ENCODE results near the gene PHF5A. TPM values are rescaled to one million over a fixed set of nuclear protein-coding genes. Genes with fewer than 3 reads are reported as not detected.
A peak's percentile ranks its signal among the peaks of the same experiment; 100 is the strongest.

The PHF5A gene
- total RNA-seq, 5 donors from 2014 or later (not counting 1 experiment from before 2014, with no cell fraction given): 29.0 to 45.9 (median 38.0) TPM

DNA sequence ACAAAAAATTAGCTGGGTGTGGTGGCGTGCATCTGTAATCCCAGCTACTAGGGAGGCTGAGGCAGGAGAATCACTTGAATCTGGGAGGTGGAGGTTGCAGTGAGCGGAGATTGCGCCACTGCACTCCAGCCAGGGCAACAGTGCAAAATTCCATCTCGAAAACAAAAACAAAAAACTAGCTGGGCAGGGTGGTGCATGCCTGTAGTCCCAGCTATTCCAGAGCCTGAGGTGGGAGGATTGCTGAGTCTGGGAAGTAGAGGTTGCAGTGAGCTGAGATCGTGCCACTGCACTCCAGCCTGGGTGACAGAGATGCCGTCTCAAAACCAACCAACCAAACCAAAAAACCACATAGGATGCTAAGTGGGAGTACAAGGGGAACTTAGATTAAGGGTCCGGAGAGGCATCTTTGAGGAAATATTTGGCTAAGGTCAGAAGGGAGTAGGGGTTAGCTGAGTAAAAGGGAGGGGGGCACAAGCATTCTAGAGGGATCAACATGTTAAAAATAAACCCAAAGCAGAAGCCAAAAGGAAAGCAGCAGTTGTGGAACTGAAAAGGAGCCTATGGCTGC is 10.2 kb downstream of the PHF5A start:
- Mint-ChIP-seq H3K27ac (no peak overlapping the region), H3K27me3 (no peaks in the 10 kb centered on the region), H3K4me1 (peaks cover 0 to 6% (median 2%) of the 10 kb centered on the region in 3 donors), H3K36me3 (peaks cover 14% of the 10 kb centered on the region), H3K9me3 (no peaks in the 10 kb centered on the region), H3K4me3 (no peak overlapping the region)
- POLR2A ChIA-PET: interaction anchor here in 1 of 2 donors (0.7 kb wide), 1 partner anchor 118 kb away, joined by 3 read pairs; no protein-coding TSS in a partner anchor
- Histone ChIP-seq H3K9me3 (no peaks in the 10 kb centered on the region), H3K4me1 (ENCODE audit: control insufficient read depth in 1 of 2, extremely low read depth in 1 of 2, insufficient read depth in 2 of 2, low read length in 2 of 2) (no peaks in the 10 kb centered on the region), H3K4me3 (ENCODE audit: control insufficient read depth in 1 of 2, extremely low read depth in 1 of 2, low read length in 1 of 2) (no peak overlapping the region), H3K36me3 (ENCODE audit: control insufficient read depth in 2 of 2, extremely low read depth in 1 of 2, insufficient read depth in 1 of 2, low read length in 1 of 2) (peaks cover 2 to 50% of the 10 kb centered on the region in 2 donors), H3K27ac (ENCODE audit: low read length) (no peak overlapping the region), H3K27me3 (replicated peaks in 1 of 2; ENCODE audit: control insufficient read depth in 2 of 2, extremely low read depth in 1 of 2, insufficient read depth in 2 of 2, low read length in 1 of 2) (no peaks in the 10 kb centered on the region)
- 100% methylated on average over 4 of the region's 7 CpGs for WGBS (ENCODE audit: insufficient coverage)
- DNase-seq (no peak), ATAC-seq (replicated peaks in 1 of 4) (no peak)
- CTCF ChIA-PET: no interaction called here

DNA sequence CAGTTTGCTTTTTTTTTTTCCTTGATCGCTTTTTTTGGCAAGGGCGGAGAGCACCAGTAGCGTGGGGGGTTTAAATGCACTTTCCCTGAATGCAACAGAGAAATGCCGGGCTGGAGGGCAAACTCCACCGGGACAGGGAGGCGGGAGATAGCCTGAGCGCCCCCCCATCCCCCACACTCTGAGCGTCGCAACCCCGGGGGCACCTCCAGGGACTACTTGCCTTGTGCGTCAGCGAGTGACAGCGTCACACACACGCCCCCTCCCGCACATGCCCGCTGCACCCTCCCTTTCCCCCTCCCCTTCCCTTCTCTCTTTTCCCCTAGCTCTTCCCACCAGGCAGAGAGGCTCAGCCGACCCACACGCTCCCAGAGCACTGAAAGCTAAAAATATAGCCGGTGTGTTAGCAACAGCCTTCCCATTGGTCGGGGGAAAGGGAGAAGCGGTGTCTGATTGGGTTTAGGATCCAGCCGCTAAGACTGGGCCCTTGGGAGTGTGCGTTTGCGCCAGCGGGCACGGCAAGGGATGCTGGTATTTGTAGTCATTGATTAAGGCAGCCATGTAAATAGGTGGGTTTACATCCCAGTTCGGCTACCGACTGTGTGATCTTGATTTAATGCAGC is 20.2 kb downstream of the PHF5A start:
- CTCF ChIA-PET: interaction anchor here in 1 of 2 donors (0.6 to 1.5 kb wide), 5 partner anchors 20 to 141 kb away, joined by 3 to 8 read pairs (median 5); partner anchors contain the start of genes ACO2, PHF5A, PMM1 and POLR3H
- Histone ChIP-seq H3K4me1 (ENCODE audit: control insufficient read depth in 1 of 2, extremely low read depth in 1 of 2, insufficient read depth in 2 of 2, low read length in 2 of 2) (peaks cover 8 to 33% of the 10 kb centered on the region in 2 experiments), H3K27me3 (replicated peaks in 1 of 2; ENCODE audit: control insufficient read depth in 2 of 2, extremely low read depth in 1 of 2, insufficient read depth in 2 of 2, low read length in 1 of 2) (no peaks in the 10 kb centered on the region), H3K4me3 (ENCODE audit: control insufficient read depth in 1 of 2, extremely low read depth in 1 of 2, low read length in 1 of 2) (peak overlapping the region; percentile 70 to 86), H3K27ac (ENCODE audit: low read length) (peak overlapping the region; percentile 96), H3K36me3 (ENCODE audit: control insufficient read depth in 2 of 2, extremely low read depth in 1 of 2, insufficient read depth in 1 of 2, low read length in 1 of 2) (no peaks in the 10 kb centered on the region), H3K9me3 (no peaks in the 10 kb centered on the region)
- ATAC-seq (replicated peaks in 1 of 4) (peak; percentile 69 to 74 (median 70)), DNase-seq (peak; percentile 76 to 95 (median 87))
- no peaks in the 10 kb centered on the region for H3K36me3 Mint-ChIP-seq
- H3K4me3 Mint-ChIP-seq: peak overlapping the region; percentile 89 to 99 (median 89)
- H3K27ac Mint-ChIP-seq: peak overlapping the region; percentile 88 to 93
- no peaks in the 10 kb centered on the region for H3K27me3 Mint-ChIP-seq
- POLR2A ChIA-PET: interaction anchor here (0.6 to 2.0 kb wide), 5 partner anchors 20 to 385 kb away, joined by 3 to 13 read pairs (median 5); partner anchors contain the start of genes TEF (in 2 of the 2), ACO2 (in 1 of the 2) and PHF5A (in 1 of the 2)
- H3K4me1 Mint-ChIP-seq: peaks cover 16 to 28% (median 17%) of the 10 kb centered on the region in 3 donors
- no peaks in the 10 kb centered on the region for H3K9me3 Mint-ChIP-seq
- 2% methylated on average over 16 of the region's 28 CpGs for WGBS (ENCODE audit: insufficient coverage)

DNA sequence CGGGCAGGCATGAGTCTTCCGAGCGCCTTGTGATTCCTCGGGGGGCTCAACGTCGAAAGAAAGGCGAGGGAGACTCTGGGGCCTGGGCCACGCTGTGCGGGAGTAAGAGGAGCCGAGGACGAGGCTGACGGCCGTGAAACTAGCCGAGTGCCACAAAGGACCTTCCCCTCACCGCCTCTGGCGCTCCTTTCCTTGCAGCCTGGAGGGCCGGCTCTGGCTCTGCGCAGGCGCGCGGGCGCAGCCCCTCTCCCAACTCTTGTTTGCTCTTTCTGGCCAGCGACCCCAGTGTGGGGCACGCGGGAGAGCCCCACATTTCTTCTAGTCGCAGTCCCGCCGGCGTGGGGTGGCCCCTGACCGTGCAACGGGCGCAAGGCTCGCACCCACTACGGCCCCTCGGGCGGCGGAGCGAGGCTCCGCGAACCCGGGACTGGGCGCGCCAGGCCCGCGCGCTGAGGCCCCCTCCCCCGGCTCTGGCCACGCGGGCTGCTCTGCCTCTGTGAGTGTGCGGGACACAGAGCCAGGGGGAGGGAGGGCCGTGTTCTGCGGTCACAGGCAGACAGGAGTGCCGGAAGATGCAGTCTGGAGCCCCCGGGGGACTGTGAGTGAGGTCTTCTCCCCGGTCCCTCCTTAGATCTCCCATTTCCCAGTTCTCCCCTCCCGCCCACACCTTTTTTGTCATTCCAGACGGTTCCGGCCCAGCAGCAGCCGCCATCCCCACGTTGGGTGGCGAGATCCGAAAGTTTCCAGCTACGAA is 20.9 kb downstream of the PHF5A start:
- Mint-ChIP-seq H3K4me3 (peak overlapping the region; percentile 89 to 99 (median 89)), H3K4me1 (peaks cover 22 to 35% (median 24%) of the 10 kb centered on the region in 3 donors), H3K27ac (peak overlapping the region; percentile 92 to 93), H3K27me3 (no peaks in the 10 kb centered on the region), H3K36me3 (no peaks in the 10 kb centered on the region), H3K9me3 (no peaks in the 10 kb centered on the region)
- ATAC-seq (replicated peaks in 1 of 4): peak; percentile 4 to 17 (median 10)
- peak overlapping the region; percentile 70 to 86 for H3K4me3 ChIP-seq (ENCODE audit: control insufficient read depth in 1 of 2, extremely low read depth in 1 of 2, low read length in 1 of 2)
- H3K36me3 ChIP-seq (ENCODE audit: control insufficient read depth in 2 of 2, extremely low read depth in 1 of 2, insufficient read depth in 1 of 2, low read length in 1 of 2): no peaks in the 10 kb centered on the region
- peak overlapping the region; percentile 96 for H3K27ac ChIP-seq (ENCODE audit: low read length)
- no peaks in the 10 kb centered on the region for H3K9me3 ChIP-seq
- under 1% methylated on average over 61 of the region's 63 CpGs for WGBS (ENCODE audit: insufficient coverage)
- POLR2A ChIA-PET: interaction anchor here (1.1 to 2.6 kb wide), 5 partner anchors 21 to 66 kb away, joined by 5 to 25 read pairs (median 13); partner anchors contain the start of genes ACO2 (in 2 of the 2), PHF5A (in 2 of the 2) and TEF (in 1 of the 2)
- DNase-seq: peak in 30 of 35 experiments; percentile 3 to 69 (median 34)
- peaks cover 8 to 34% of the 10 kb centered on the region in 2 experiments for H3K4me1 ChIP-seq (ENCODE audit: control insufficient read depth in 1 of 2, extremely low read depth in 1 of 2, insufficient read depth in 2 of 2, low read length in 2 of 2)
- CTCF ChIA-PET: interaction anchor here in 1 of 2 donors (0.6 to 1.5 kb wide), 5 partner anchors 21 to 142 kb away, joined by 3 to 8 read pairs (median 5); partner anchors contain the start of genes ACO2, PHF5A, PMM1 and POLR3H
- H3K27me3 ChIP-seq (replicated peaks in 1 of 2; ENCODE audit: control insufficient read depth in 2 of 2, extremely low read depth in 1 of 2, insufficient read depth in 2 of 2, low read length in 1 of 2): no peaks in the 10 kb centered on the region

DNA sequence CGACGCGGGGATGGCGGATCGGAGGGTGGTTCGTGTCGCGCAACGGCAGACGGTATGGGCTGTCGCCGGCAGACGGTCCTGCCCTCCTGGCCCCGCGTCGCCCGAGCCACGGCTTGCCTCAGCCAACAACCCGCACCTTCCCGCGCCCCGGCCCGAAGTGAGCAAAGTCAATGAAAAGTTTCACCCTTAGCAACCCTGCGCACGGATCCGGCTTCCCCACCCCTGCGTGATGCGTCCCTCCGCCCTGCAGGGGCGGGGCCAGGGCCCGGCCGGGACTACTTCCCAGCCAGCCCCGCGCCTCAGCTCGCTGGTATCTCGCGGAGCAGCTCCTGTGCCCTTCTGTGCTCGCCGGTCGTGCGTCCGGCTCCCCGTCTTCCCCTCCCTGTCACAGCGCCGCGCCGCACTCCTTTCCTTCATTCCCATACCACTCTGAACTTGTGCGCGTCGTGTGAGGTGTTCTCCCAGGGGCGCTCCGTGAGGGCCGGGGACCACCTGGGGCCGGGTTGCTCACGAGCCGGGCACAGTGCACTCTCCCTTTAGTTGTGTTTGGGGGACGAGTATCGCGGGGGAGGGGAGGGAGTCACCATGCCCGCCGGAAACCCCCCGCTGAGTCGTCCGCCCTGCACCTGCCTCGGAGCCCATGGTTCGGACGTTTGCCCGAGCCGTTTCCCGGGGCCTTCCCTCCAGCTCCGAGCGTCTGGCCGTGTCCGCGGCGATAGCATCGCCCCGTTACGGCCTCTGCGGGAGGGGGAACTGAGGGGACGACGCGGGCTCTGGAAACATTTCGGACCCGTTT is 21.7 kb downstream of the PHF5A start, which contains the start of gene TOB2:
Gene TOB2, minus strand, starts transcription at position 163 of the 796 bp plus-strand sequence. CDS start 9,456 bp downstream, outside the sequence.
- Histone ChIP-seq H3K9me3 (no peaks in the 10 kb centered on the region), H3K4me1 (ENCODE audit: control insufficient read depth in 1 of 2, extremely low read depth in 1 of 2, insufficient read depth in 2 of 2, low read length in 2 of 2) (peaks cover 8 to 34% of the 10 kb centered on the region in 2 experiments), H3K4me3 (ENCODE audit: control insufficient read depth in 1 of 2, extremely low read depth in 1 of 2, low read length in 1 of 2) (peak within 1 kb of the TSS; percentile 70 to 86), H3K36me3 (ENCODE audit: control insufficient read depth in 2 of 2, extremely low read depth in 1 of 2, insufficient read depth in 1 of 2, low read length in 1 of 2) (no peaks in the 10 kb centered on the region), H3K27ac (ENCODE audit: low read length) (peak within 1 kb of the TSS; percentile 96), H3K27me3 (replicated peaks in 1 of 2; ENCODE audit: control insufficient read depth in 2 of 2, extremely low read depth in 1 of 2, insufficient read depth in 2 of 2, low read length in 1 of 2) (no peaks in the 10 kb centered on the region)
- peaks cover 25 to 41% (median 29%) of the 10 kb centered on the region in 3 donors for H3K4me1 Mint-ChIP-seq
- WGBS (ENCODE audit: insufficient coverage): under 1% methylated on average over 76 of the region's 85 CpGs
- peak within 1 kb of the TSS; percentile 93 to 96 for H3K27ac Mint-ChIP-seq
- CTCF ChIA-PET: no interaction called here
- H3K27me3 Mint-ChIP-seq: no peaks in the 10 kb centered on the region
- no peaks in the 10 kb centered on the region for H3K36me3 Mint-ChIP-seq
- ATAC-seq (replicated peaks in 1 of 4) (peak; percentile 57 to 70 (median 66)), DNase-seq (peak; percentile 85 to 96 (median 92))
- H3K9me3 Mint-ChIP-seq: no peaks in the 10 kb centered on the region
- POLR2A ChIA-PET: interaction anchor here (0.6 to 2.6 kb wide), 5 partner anchors 10 to 97 kb away, joined by 3 to 25 read pairs (median 6); partner anchors contain the start of genes ACO2 (in 2 of the 2), PHF5A (in 2 of the 2), POLR3H (in 1 of the 2) and TEF (in 1 of the 2)
- H3K4me3 Mint-ChIP-seq: peak within 1 kb of the TSS; percentile 89 to 99 (median 89)

DNA sequence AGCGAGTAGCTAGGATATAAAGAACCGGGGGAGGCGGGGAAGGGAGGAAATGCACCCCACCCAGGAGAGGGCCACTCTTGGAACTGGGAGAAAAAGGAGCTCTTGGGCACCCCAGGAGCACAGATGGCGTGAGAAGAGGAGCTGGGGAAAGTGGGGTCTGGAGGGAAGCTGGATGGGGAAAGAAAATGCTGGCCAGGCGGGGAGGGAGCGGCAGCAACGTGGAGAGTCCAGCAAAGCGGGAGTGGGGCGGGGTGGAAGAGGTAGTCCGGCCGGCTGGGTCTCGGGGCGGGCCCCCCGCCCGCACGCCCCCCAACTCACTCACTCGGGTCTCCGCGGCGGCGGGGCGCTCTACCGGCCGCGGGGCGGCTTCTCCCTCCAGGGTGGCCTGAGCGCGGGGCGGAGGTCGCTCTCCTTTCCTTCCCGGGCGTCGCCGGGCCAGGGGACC is 22.4 kb downstream of the PHF5A start:
- no peak for ATAC-seq (replicated peaks in 1 of 4)
- Mint-ChIP-seq H3K36me3 (no peaks in the 10 kb centered on the region), H3K4me3 (peak overlapping the region; percentile 89 to 99 (median 89)), H3K4me1 (peaks cover 25 to 41% (median 29%) of the 10 kb centered on the region in 3 donors), H3K27ac (peak overlapping the region; percentile 93 to 96), H3K27me3 (no peaks in the 10 kb centered on the region), H3K9me3 (no peaks in the 10 kb centered on the region)
- Histone ChIP-seq H3K27ac (ENCODE audit: low read length) (peak overlapping the region; percentile 96), H3K27me3 (replicated peaks in 1 of 2; ENCODE audit: control insufficient read depth in 2 of 2, extremely low read depth in 1 of 2, insufficient read depth in 2 of 2, low read length in 1 of 2) (no peaks in the 10 kb centered on the region), H3K4me3 (ENCODE audit: control insufficient read depth in 1 of 2, extremely low read depth in 1 of 2, low read length in 1 of 2) (peak overlapping the region; percentile 70 to 86), H3K36me3 (ENCODE audit: control insufficient read depth in 2 of 2, extremely low read depth in 1 of 2, insufficient read depth in 1 of 2, low read length in 1 of 2) (no peaks in the 10 kb centered on the region), H3K9me3 (no peaks in the 10 kb centered on the region), H3K4me1 (ENCODE audit: control insufficient read depth in 1 of 2, extremely low read depth in 1 of 2, insufficient read depth in 2 of 2, low read length in 2 of 2) (peaks cover 8 to 34% of the 10 kb centered on the region in 2 experiments)
- peak in 3 of 35 experiments; percentile 4 to 11 (median 7) for DNase-seq
- ChIA-PET POLR2A (interaction anchor here (0.6 to 2.6 kb wide), 6 partner anchors 10 to 109 kb away, joined by 3 to 25 read pairs (median 6); partner anchors contain the start of genes ACO2 (in 2 of the 2), PHF5A (in 2 of the 2), POLR3H (in 1 of the 2) and TEF (in 1 of the 2)), CTCF (interaction anchor here in 1 of 2 donors (1.2 kb wide), 1 partner anchor 42 kb away, joined by 3 read pairs; no protein-coding TSS in a partner anchor)
- WGBS (ENCODE audit: insufficient coverage): 2% methylated on average over 11 of the region's 34 CpGs
